Measurements from ENCODE around the gene S100A11.

Gene S100A11

DNA sequence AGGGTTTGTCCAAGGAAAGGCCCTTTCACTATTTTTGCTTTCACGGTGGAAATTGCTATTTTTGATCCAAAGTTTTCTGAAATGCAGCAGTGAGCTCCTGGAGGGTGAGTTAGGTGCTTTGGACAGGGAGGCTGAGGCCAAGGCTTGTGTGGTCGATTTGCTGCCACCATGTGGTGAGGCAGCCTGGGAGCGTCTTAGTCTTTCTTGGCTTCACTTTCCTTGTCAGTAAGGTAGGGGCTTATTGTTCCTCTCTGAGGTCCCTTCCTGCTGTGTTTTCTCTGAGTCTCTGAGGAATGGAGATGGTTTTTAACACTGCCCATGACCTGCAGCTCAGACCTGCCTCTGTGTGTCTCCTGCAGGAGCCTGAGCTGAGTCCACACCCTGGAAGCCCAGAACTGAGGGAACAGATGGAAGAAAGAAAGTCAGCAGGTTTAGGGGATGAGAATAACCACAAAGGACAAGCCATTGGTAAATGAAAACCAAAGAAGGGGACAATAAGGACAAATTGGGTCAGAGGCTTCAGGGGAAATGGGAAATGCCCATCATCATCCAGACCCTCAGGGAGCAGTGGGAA is 23.1 kb downstream of the S100A11 start:
- peak; percentile 89 for TF ChIP-seq CTCF (conservative IDR thresholded peaks at IDR 0.05)
- no peak overlapping the region for H3K27ac ChIP-seq

- TF ChIP-seq CTCF (conservative IDR thresholded peaks at IDR 0.05), result no peak
- no peak overlapping the region for H3K27ac ChIP-seq
Measured at GRCh38 chr1:152009691-152010090, 27.1 kb downstream of the S100A11 start.

GRCh38 chr1:152007047-152007446 is 29.8 kb downstream of the S100A11 start:
- H3K27ac ChIP-seq, result no peak overlapping the region
- TF ChIP-seq CTCF (conservative IDR thresholded peaks at IDR 0.05), result no peak

DNA sequence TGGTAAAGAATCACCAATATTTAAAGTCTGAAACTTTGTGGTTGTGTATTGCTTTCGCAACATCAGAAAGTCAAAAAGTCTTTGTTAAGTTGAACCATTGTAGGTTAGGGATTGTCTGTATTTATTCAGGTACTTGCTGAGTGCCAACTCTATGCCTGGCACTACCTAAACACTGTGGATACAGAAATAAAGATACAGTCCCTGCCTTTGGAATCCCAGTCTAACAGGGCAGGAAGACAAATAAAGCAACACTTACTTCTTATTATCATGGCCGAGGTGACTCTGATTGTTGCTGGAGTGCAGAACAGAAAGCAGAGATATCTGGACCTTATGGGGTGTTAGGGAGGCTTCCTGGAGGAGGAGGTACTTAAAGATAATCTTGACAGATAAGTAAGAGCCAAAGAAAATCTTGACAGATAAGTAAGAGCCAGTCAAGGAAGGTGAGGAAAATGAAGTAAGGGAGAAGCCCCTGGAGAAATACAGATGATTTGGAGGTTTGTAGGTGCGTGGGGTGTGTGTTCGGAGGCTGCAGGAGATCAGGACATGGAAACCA is 31.4 kb downstream of the S100A11 start:
- no peak overlapping the region for H3K27ac ChIP-seq
- no peak for TF ChIP-seq CTCF (conservative IDR thresholded peaks at IDR 0.05)

DNA sequence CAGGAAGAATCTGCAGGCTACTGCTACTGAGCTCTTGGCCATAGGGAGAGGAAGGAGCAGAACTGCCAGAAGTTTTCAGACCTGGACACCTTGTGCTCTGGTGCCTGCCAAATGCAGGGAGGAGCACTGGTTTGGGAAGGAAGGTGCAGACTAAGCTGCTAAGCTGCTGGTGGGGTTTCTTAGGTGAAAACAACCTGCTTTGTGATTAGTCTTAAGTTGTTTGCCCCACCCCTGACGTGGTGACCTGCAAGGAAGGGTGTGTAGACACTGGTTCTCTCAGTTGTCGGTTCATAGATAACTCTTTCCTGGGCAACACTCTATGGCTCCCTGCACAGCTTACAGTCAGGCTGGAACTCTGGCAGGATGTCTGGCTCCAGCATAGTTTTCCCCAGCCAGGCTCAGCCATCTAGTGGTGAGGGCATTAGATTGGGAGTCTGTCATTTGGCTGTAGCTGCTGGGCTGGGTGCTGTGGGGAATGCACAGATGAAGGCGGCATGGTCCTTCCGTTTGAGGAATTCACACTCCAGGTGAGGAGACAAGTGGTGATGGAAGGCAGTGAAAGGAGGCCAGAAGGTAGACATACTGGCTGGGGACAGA is 32.9 kb downstream of the S100A11 start:
- TF ChIP-seq CTCF (conservative IDR thresholded peaks at IDR 0.05), result peak; percentile 51
- no peak overlapping the region for H3K27ac ChIP-seq

GRCh38 chr1:152002960-152003359 is 33.8 kb downstream of the S100A11 start:
- no peak for TF ChIP-seq CTCF (conservative IDR thresholded peaks at IDR 0.05)
- H3K27ac ChIP-seq, result no peak overlapping the region

DNA sequence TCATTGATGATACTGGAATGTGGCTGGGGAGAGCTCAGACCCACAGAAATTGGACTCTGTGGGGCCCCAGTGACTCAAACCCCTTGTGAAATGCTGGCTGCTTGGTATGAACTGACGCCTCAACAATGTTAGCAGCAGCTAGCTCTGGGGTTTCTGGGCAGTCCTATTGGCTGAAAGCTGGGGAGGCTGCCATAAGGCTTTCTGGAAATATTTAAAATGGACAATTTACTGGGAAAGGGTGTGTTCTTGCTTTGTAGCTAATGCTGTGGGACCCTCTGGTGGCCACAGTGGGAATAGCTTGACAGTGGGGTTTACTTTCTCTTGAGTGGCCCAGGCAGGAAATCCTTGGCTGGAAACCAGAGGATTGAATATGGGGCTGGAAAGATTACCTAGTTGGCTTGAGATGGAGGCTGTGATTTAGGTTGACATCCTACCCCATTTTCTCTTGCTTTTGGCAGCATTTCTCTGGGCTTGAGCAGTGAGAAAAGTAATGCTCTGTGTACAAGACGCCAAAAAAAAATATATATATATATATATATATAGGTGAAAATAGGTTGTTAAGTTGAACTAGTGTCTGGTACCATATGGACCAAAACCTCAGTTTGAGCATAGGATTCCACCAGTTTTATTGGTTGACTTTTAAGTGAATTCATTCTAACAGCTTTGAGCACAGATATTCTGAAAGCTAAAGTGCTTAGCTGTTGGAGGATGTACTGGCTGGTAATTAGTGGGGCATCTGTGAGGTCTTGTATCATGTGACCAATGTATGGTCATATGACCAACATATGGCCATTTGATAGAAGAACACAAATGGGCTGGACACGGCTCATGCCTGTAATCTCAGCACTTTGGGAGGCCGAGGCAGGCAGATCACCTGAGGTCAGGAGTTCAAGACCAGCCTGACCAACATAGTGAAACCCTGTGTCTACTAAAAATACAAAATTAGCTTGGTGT is 34.9 kb downstream of the S100A11 start:
- H3K27ac ChIP-seq, result peak overlapping the region; percentile 27; the same call in 1 of the 2 replicates
- TF ChIP-seq CTCF (conservative IDR thresholded peaks at IDR 0.05), result peak; percentile 97
